ENCODE results near the gene SIPA1L2. TPM values are rescaled to one million over a fixed set of nuclear protein-coding genes. Genes with fewer than 3 reads are reported as not detected.

Gene SIPA1L2
- total and polyA plus RNA-seq, 2 experiments from 2014 or later: 4.1 to 17.0 TPM

- Mint-ChIP-seq H3K27me3 (ENCODE audit: insufficient read depth, low read depth, poor library complexity) (peaks cover 3% of the 10 kb centered on the region), H3K36me3 (ENCODE audit: low read depth) (no peaks in the 10 kb centered on the region), H3K27ac (no peak overlapping the region), H3K4me3 (no peak overlapping the region), H3K9me3 (no peaks in the 10 kb centered on the region), H3K4me1 (peaks cover 8% of the 10 kb centered on the region; the same call in 2 of the 3 replicates)
- no peaks in the 10 kb centered on the region for H3K4me1 ChIP-seq (ENCODE audit: insufficient read depth)
- no peak overlapping the region for H3K27ac ChIP-seq (ENCODE audit: low read depth)
- no peaks in the 10 kb centered on the region for H3K9me2 ChIP-seq (ENCODE audit: insufficient read depth)
- ATAC-seq (no peak), DNase-seq (ENCODE audit: low spot score) (no peak)
- no peaks in the 10 kb centered on the region for H3K36me3 ChIP-seq (ENCODE audit: insufficient read depth)
- no peaks in the 10 kb centered on the region for H4K20me1 ChIP-seq (replicated peaks; ENCODE audit: insufficient read depth)
- H2AFZ ChIP-seq: no peak overlapping the region
- H3F3A ChIP-seq (replicated peaks; ENCODE audit: low read depth): no peaks in the 10 kb centered on the region
- TF ChIP-seq POLR2AphosphoS5 (IDR thresholded peaks at IDR 0.05; ENCODE audit: low read depth): no peak
- TF ChIP-seq NANOG (IDR thresholded peaks at IDR 0.05; ENCODE audit: borderline replicate concordance): no peak
- TF ChIP-seq JUNB (IDR thresholded peaks at IDR 0.05; ENCODE audit: unreplicated experiment): no peak
- no peak for TF ChIP-seq ETS1 (IDR thresholded peaks at IDR 0.05)
- TF ChIP-seq CREB1 (CRISPR knock-in tag; IDR thresholded peaks at IDR 0.05; ENCODE audit: low read depth): no peak
- TF ChIP-seq EZH2 (IDR thresholded peaks at IDR 0.05; ENCODE audit: low read depth, unreplicated experiment): no peak
- TF ChIP-seq REST (IDR thresholded peaks at IDR 0.05; ENCODE audit: unreplicated experiment): no peak
- no peak for TF ChIP-seq ZNF462 (CRISPR knock-in tag; IDR thresholded peaks at IDR 0.05)
- no peak for TF ChIP-seq STAT1 (IDR thresholded peaks at IDR 0.05; ENCODE audit: unreplicated experiment)
- TF ChIP-seq ZNF331 (CRISPR knock-in tag; IDR thresholded peaks at IDR 0.05; ENCODE audit: low read depth): no peak
- TF ChIP-seq EZH2phosphoT487 (IDR thresholded peaks at IDR 0.05; ENCODE audit: unreplicated experiment): no peak
- TF ChIP-seq ZNF114 (CRISPR knock-in tag; IDR thresholded peaks at IDR 0.05): no peak
- no peak for TF ChIP-seq CTCF (conservative IDR thresholded peaks at IDR 0.05; ENCODE audit: low read depth in 2 of 2)
- H3K4me3 ChIP-seq: no peak overlapping the region
- no peaks in the 10 kb centered on the region for H3K27me3 ChIP-seq (ENCODE audit: insufficient read depth)
- H3K79me2 ChIP-seq (replicated peaks; ENCODE audit: insufficient read depth): no peaks in the 10 kb centered on the region
- no peak overlapping the region for H3K4me2 ChIP-seq
Measured at GRCh38 chr1:232673256-232673655, 43.3 kb upstream of the SIPA1L2 start.

Measured in GM23338 (cell line).